ENCODE data around the gene SLC25A47.
"Not testable (repeated sequence)": the region's sequence is repeated elsewhere in the genome, so short reads cannot be mapped to it uniquely, and the experiment has no call there.

The SLC25A47 gene

DNA sequence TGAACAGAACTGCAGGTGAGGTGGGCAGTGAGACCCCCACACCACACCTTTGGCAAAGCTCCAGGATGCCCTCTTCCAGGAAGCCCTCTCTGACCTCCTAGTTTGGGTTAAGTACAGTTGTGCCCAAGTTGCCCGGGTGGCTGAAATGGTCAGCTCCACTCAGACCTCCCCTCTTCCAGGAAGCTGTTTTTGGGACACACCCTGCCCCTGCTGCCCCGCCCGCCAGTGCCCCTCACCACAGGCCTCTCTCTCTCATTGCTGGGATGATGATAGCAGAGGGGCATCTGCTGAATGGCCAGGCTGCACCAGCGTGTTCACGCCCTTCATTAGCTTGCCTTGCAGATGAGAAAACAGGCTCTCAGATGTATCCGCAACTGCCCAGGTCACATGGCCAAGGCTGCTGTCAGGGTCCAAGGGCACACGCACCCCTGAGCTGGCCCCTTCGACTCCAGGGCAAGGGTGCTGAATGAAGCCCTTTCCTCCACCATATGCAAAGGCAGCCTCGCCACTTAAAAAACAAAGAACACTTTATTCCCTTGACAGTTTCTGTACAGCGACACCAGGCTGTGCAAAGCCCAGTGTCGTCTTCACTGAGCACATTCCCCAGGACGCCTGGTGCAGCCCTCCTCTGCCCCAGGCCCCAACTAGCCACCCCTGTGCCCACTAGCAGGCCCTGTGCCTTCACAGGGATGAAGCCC, 32.4 kb upstream of the SLC25A47 start:
- no peak for DNase-seq

DNA sequence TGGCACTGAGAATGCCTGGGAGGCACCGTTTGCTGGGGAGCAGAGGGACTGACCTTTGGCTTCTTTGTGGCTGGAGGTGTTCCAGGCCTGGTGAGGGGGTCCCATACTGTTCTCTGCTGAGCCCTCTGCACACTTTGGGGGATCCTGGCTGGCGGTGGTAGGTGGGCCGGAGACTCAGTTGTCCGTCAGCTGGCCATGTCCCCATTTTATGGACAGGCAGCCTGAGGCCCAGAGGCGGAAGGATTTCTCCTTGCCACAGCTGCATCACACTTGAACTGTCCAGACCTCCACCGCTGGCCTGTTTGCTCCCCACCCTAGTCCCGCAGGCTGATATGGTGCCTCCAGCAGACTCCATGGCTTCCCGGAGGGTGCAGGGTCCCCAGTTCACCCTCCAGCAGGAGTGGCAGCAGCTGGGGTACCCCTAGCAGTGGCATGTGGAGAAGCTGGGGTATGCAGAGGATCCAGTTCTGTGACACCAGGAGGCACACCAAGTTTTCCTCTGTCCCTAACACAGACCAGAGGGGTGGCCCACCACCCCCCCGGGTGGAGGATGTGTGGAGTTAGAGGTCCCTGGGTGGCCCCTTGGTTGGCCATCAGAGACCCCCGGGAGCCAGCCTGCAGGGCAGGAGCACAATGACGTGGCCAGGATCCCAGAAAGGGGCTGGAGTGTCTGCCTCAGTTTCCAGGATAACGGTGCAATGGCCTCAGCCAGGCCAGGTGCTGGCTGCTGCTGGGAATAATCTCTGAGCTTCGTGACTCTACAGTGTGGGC, 31.6 kb upstream of the SLC25A47 start:
- no peak for DNase-seq

DNA sequence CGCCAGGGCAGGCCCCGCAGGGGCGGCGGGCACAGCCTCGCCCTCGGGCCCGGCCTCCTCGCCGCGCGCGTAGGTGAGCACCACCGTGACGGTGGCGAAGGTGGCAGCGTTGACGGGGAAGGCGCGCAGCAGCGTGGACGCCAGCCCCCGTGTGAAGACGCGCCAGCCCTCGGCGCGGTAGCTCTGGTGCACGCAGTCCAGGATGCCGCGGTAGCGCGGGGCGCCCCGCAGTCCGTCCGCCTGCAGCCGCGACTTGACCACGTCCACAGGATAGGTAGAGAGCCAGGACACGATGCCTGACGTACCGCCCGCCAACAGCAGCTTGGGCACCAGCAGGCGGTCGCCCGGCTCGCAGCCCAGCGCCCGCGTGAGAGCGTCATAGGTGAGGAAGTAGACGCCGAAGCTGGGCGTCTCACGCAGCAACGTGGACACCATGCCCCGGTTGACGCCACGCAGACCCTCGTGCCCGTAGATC, 30.8 kb upstream of the SLC25A47 start:
- DNase-seq: no peak

DNA sequence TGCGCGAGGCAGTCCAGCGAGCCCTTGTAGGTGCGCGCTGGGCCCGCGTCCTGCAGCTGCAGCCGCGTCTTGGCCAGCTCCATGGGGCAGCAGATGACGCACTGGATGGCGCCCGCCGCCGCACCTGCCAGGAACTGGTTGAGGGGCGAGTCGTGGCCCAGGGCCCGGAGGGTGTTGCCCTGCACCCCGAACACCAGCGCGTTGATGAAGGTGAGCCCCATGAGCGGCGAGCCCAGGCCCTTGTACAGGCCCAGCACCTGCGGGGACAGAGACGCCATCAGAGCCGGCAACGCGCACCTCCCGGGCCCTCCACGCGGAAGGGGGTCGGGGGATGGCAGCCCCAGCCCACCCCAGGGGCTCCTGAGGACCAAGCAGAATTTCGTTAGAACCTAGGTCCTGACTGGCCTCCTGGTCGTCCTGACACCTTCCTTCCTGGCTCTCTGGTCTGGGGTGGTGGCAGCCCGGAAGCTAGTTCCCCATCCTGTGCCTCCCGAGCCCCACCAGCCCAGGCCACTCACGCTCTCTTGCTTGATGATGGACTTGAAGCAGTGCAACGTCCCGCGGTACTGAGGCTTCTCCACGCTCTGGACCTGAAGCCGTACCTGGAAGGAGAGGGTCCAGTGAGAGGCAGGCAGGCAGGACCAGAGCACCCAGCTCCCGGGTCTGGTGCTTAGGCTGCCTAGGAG, 30.2 kb upstream of the SLC25A47 start:
- DNase-seq: no peak

DNA sequence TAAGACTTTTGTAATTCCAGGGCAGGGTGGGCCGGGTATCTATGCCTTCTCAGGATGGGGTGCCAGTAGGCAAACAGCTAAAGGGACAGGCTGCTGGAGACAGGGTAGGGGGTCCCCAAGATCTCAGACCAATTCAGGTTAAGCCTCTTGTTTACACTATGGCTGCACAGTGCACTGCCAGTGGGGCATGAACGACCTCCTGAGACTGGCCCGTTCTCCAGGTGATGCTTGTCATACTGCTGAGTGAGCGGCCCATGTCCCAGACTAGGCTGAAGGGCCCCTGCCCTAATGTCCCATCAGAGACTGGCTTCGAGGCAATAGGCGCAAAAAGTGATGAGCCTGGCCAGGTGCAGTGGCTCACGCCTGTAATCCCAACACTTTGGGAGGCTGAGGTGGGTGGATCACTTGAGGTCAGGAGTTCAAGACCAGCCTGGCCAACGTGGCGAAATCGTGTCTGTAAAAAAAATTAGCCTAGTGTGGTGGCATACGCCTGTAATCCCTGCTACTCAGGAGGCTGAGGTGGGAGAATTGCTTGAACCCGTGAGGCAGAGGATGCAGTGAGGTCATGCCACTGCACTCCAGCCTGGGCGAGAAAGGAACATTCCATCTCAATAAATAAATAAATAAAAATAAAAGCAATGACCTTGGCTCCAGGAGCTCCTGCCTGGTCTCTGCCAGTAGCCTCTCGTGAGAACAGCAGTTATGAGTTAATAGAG, 29.5 kb upstream of the SLC25A47 start:
- DNase-seq: no peak

DNA sequence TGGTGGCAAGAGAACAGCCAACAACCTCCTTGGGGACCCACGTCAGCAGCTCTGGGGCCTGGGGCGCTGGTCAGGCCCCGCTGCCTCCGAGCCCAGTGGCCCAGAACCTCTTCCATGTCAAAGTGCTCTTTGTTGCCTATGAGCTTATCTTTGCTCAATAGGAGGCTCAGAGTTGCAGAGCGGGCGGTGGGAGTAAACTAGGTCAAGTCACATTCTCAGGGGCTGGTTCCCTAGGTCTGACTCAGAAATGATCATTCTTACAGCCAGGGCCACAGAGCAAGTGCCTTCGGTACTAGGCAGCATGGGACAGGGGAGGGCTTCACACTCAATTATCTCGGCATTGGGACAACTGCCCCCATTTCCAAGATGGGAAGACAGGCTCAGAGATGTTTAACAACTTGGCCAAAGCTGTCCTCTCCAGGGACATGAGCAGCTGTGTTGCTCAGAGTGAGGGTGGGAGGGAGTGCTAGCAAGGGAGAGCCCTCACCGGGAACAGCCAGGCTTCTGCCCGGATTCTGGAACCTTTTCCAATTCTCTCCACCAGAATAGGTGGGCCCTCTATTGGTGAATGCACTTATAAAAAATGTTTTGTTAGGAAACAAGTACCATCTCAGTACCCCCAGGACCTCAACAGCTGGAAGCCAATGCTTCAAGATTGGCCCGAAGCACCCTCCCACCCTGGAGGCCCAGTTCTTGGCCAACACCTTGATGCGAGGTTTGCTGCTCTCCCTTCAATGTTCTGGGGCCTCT, 28.8 kb upstream of the SLC25A47 start:
- DNase-seq: no peak

DNA sequence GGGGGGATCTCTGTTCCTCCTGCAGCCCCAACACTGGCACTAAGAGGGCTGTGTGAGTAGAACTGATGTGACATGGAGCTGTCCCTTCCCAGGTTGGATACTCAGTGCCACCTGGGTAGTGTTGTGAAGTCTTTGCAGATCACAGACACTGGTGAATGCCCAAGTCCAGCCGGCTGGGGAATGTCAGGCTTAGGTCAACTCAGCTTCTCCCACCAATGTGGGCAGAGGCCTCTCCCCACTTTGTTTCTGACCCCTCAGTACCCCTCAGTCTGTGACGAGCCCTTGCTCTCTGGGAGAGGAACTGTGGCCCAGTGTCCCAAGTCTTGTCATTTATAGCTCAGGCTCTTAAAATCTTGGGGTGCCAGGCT, 28.2 kb upstream of the SLC25A47 start:
- DNase-seq: no peak

DNA sequence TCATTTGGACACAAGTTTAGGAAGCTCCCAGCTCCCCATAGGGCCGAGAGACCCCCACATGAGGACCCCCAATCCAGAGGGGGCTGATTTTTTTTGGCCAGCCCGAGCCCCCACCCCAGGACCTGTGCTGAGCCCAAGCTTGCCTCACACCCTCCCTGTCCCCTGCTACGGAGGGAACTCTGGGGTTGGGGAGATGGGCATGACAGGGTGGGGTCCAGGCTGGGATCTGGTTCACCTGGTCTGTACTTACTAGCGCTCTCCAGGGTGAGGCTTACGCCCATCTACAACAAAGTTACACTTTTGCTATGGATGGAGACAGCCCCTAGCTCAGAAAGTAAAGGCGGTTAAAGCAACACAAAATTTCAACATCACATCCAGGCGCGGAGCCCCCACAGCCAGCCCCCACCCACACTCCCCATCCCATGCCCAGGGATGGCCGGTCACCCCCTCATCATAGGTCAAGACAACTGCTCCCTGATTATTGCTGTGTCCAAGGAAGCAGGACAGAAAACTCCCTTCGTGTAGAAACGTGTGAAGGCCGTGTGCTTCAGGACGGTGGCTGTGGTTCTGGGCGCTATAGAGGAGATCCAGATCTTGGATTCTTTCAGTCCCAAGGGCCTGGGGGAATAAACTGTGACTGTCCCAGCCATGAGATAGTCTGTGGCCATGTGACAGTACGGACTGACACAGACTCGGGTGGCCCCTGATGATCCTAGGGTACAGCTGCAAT, 27.6 kb upstream of the SLC25A47 start:
- DNase-seq: no peak

DNA sequence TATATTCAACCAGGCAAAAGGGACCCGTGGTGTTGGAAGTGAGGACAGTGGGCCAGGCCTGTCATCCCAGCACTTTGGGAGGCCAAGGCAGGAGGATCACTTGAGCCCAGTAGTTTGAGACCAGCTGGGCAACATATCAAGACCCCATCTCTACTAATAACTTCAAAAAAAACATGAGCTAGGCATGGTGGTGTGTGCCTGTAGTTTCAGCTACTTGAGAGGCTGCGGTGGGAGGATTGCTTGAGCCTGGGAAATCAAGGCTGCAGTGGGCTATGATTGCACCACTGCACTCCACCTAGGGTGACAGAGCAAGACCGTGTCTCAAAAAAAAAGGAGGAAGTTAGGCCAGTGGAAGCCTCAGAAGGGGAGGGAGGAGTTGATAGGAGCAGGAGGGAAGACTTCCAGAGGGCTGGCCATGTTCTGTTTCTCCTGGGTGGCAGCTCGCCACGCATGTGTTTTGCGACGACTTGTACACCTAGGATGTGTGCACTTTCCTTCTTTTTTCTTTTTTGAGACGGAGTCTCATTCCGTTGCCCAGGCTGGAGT, 27.0 kb upstream of the SLC25A47 start:
- peak; percentile 32 for DNase-seq

DNA sequence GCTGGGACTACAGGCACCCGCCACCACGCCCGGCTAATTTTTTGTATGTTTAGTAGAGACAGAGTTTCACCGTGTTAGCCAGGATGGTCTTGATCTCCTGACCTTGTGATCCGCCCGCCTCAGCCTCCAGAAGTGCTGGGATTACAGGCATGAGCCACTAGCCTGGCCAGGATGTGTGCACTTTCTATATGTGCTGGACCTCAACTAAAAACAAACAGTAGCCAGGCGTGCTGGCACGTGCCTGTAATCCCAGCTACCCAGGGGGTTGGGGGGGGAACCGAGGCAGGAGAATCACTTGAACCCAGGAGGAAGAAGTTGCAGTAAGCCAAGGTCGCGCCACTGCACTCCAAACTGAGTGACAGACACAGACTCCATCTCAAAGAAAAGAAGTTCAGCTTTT, 26.4 kb upstream of the SLC25A47 start:
- DNase-seq: not testable (repeated sequence)

DNA sequence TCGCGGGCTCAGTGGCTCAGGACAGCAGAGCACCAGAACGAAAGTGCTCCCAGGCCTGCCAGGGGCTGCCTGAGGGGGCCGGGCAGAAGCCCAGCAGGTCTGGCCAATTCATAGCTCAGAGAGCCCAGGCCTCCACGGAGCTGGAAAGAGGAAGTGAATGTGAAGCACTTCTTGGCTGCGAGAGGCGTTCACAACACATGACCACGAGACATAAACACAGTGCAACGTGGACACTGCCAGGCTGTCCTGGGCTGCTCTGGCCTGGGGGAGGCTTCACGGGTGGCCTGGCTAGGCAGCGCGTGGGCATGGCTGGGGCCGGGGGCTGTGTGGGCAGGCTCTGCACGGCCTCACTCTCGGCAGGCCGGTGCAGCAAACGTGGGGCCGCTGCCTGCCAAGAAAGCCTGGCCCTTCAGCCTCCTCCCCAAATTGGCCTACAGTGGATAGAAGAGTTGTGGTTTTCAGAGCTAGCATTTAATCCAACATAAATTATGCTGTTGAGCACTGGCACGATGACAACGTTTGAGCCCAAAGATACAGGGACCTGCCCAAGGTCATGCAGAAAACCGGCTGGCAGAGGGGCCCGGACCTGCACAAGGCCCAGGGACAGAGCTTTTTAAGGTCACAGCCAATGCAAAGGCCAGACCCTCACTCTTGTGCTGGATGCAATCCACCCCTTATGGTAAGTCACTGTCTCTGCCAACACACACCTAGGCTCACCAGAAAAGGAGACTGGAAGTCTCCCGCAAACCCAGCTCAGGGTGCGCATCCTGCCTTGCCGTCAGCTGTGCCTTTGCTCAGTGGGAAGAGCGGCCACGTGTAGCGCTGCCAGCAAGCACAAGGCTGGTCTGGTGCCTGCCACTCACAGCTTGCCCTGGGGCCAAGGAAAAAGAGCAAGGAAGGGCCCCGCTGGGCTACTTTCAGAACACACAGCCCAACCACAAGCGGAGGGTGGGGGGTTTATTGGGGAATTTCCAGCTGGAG, 25.5 kb upstream of the SLC25A47 start:
- peak; percentile 92 for DNase-seq

DNA sequence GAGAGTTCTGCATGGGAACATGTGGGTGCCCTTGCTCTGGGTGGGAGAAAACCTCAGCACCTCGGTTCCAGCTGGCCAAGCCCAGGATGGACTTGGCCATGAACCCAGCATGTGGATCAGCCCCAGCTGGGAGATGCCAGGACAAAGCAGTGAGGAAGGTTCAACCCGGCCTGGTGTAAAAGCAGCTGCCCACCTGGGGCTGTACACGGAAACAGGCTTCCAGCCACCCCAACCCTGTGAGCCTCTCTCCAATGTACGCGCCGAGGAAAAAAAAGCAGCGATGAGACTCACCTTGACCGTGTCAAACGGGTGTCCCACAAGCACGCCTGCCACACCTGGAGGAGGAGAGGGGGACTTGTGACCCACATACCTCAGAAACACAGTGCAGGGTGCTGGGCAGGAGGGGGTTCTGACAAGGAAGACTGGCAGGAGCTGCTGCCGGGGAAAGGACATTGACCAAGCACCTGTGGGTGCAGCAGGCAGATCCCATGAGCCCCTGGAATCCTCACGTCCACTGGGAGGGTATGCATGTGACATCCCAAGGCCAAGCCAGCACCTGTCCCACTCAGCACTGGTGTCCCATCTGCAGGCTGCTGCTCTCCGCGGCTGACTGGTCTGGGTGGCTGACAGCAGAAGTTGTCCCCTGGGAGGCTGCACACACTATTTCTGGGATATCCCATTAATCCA, 24.4 kb upstream of the SLC25A47 start:
- no peak for DNase-seq

DNA sequence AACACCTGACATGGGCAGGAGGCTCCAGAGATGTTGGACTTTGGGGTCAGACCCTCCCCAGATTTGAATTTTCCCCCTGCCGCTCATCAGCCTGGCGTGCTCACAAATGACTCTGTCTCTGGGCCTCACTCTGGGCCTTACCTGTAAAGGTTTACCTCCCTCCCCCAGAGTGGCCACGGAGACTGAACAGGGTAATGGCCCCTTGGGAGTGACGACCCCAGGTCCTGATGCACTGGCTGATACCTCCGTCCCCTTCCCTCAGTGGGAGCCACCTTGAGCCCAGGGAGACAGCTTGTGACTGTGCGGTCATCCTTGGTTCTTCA, 23.9 kb upstream of the SLC25A47 start:
- DNase-seq: no peak

DNA sequence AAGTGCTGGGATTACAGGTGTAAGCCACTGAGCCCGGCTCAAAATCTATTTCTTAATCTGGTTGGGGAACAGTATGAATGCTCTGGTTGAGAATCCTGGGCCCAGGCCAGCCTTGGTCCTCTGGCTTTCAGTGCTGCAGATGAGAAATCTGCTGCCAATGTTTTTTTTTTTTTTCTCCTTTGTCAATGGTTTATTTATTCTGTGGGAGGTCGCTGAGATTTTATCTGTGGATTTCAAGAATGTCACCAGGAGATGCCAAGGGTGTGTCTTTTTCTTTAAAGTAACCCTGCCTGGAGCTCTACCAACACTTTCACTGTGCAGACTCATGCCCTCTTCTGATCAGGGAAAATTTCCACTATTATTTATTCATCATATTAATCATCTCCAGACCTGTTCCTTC, 20.5 kb upstream of the SLC25A47 start:
- DNase-seq: no peak

DNA sequence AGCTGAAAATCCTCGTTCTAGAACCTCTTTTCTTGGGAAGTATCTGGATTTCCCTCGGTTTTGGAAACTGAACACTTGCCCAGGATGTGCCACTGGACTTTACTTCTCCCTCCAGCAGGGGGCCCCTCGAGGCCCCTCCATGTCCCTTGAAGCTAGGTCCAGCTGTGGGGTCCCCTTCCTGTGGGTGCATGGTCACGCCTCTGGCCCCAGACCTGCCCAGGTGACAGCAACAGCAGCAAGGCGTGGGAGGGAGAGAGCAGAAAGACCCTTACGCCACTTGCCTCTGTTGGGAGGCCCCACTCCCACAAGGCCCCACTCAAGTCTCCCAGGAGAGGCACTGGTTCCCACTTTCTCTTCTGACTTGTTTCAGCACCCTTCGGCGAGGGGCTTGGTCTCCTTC, 20.0 kb upstream of the SLC25A47 start:
- DNase-seq: peak; percentile 34

DNA sequence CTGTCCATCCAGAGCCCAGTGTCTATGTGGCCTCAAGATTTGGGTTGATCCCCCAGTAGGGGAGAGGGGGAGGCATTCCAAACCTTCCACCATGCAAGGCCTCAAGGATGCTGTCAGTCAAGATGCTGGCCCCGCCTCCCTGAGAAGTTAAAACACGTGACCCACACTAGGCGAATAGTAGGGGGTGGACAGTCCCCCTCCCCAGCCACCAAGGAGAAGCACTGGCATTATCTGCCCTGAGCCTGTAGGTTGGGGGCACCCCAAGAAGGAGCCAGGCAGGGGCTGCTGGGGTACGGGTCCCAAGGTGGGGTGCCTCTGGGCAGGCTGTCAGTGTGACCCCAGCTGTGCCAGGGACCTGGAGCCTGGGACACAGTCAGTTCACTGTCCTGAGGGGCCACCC, 19.2 kb upstream of the SLC25A47 start:
- DNase-seq: no peak

DNA sequence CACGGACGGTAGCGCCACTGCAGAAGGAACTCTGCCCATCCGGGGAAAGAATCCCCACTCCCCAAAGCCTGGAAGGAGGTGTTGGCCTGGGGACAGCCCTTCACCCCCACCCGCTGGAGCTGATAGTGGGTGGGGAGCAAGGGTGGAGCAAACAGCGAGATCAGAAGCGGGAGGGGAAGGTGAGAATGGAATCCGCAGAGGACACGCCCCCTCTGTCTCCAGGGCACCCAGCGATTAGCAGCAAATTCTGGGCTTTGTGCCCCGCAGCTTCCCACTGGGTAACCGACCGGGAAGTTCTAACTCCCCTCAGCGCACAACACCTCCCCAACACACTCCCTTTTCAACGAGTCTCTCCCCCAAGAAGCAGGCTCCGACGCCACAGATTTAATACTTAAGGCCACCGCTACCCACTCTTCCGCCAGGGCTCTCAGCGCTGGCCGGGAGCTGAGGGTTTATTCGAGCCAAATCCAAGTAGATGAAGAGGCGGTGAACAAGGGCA, 18.3 kb upstream of the SLC25A47 start:
- no peak for DNase-seq

DNA sequence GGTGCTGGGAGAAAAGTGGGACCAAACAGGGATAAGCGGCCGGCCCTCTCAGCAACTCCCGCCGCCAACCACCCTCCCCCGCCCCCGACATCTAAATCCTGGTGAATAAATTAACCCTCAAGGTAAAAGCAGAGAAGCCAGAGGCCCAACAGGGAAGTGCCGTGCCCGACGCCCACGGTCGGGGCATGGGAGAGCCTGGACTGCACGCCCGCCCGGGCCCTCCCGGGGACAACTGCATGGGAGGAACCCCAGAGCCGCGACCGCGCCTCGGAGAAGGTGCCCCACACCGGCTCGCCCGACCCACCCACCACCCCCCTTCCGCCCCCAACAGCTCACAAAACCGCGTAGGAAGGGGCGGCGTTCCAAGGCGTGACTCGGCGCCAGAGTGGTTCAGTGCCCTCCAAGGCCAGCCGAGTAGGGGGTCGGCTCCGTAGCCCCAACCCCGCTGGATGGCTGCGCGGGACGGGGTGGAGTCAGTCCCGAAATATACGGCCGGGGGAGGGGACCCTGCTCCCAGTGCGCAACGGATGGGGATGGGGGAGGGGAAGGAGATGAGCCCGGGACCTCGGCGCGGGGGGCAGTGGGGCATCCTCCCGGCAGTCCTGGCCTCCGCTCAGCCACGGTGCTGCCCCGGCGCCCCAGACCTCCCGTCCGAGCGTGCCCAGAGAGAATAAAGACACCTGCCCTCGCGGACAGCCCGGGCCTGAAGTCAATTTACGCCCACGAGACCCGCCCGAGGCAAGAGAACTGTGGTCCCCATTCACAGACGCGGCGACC, 17.6 kb upstream of the SLC25A47 start:
- DNase-seq: peak; percentile 66

Measured in suppressor macrophage treated with lipopolysaccharide for 4 hours (primary cell).